ENCODE measurements around the gene KANSL1.

DNA sequence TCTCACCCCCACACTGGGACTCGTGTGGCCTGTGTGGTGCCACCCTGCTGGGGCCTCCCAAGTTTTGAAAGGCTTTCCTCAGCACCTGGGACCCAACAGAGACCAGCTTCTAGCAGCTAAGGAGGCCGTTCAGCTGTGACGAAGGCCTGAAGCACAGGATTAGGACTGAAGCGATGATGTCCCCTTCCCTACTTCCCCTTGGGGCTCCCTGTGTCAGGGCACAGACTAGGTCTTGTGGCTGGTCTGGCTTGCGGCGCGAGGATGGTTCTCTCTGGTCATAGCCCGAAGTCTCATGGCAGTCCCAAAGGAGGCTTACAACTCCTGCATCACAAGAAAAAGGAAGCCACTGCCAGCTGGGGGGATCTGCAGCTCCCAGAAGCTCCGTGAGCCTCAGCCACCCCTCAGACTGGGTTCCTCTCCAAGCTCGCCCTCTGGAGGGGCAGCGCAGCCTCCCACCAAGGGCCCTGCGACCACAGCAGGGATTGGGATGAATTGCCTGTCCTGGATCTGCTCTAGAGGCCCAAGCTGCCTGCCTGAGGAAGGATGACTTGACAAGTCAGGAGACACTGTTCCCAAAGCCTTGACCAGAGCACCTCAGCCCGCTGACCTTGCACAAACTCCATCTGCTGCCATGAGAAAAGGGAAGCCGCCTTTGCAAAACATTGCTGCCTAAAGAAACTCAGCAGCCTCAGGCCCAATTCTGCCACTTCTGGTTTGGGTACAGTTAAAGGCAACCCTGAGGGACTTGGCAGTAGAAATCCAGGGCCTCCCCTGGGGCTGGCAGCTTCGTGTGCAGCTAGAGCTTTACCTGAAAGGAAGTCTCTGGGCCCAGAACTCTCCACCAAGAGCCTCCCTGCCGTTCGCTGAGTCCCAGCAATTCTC, 166.8 kb downstream of the KANSL1 start:
- TF ChIP-seq PATZ1 (CRISPR knock-in tag; IDR thresholded peaks at IDR 0.05; ENCODE audit: borderline replicate concordance) = no peak
- TF ChIP-seq ZNF8 (CRISPR knock-in tag; IDR thresholded peaks at IDR 0.05) = no peak
- no peak for TF ChIP-seq ZFP3 (CRISPR knock-in tag; IDR thresholded peaks at IDR 0.05)
- TF ChIP-seq, protein P1, sequence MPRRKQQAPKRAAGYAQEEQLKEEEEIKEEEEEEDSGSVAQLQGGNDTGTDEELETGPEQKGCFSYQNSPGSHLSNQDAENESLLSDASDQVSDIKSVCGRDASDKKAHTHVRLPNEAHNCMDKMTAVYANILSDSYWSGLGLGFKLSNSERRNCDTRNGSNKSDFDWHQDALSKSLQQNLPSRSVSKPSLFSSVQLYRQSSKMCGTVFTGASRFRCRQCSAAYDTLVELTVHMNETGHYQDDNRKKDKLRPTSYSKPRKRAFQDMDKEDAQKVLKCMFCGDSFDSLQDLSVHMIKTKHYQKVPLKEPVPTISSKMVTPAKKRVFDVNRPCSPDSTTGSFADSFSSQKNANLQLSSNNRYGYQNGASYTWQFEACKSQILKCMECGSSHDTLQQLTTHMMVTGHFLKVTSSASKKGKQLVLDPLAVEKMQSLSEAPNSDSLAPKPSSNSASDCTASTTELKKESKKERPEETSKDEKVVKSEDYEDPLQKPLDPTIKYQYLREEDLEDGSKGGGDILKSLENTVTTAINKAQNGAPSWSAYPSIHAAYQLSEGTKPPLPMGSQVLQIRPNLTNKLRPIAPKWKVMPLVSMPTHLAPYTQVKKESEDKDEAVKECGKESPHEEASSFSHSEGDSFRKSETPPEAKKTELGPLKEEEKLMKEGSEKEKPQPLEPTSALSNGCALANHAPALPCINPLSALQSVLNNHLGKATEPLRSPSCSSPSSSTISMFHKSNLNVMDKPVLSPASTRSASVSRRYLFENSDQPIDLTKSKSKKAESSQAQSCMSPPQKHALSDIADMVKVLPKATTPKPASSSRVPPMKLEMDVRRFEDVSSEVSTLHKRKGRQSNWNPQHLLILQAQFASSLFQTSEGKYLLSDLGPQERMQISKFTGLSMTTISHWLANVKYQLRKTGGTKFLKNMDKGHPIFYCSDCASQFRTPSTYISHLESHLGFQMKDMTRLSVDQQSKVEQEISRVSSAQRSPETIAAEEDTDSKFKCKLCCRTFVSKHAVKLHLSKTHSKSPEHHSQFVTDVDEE (CRISPR knock-in tag; IDR thresholded peaks at IDR 0.05) = no peak
- no peak for TF ChIP-seq TOX (CRISPR knock-in tag; IDR thresholded peaks at IDR 0.05; ENCODE audit: borderline replicate concordance)
- no peak for TF ChIP-seq POU6F1 (CRISPR knock-in tag; IDR thresholded peaks at IDR 0.05; ENCODE audit: borderline replicate concordance, low read depth)
- no peak for TF ChIP-seq GLIS3 (CRISPR knock-in tag; IDR thresholded peaks at IDR 0.05)
- no peak for TF ChIP-seq CSDC2 (CRISPR knock-in tag; IDR thresholded peaks at IDR 0.05)
- TF ChIP-seq ZNF565 (CRISPR knock-in tag; conservative IDR thresholded peaks at IDR 0.05; ENCODE audit: low read depth) = no peak
- TF ChIP-seq PPARA (CRISPR knock-in tag; IDR thresholded peaks at IDR 0.05; ENCODE audit: borderline replicate concordance) = no peak
- no peak for TF ChIP-seq ISL1 (CRISPR knock-in tag; IDR thresholded peaks at IDR 0.05)
